NCI-H2227 treated with DMSO at 0.1 percent for 48 hours (cell line): ENCODE measurements around the gene RAMACL.
A peak's percentile ranks its signal among the peaks of the same experiment; 100 is the strongest.
"Not testable (repeated sequence)": the region's sequence is repeated elsewhere in the genome, so short reads cannot be mapped to it uniquely, and the experiment has no call there.

ENCODE experiments used
- DNase-seq: peaks from one replicate; lab custom pipeline; 2025; lab: John Stamatoyannopoulos, UW

Gene RAMACL

GRCh38 chr6:166586424-166587156 lies at the start of gene RAMACL:
Gene RAMACL (minus strand): TSS chr6:166586678. CDS start chr6:166586477, 201 bp downstream.
- DNase-seq, result no peak

DNA sequence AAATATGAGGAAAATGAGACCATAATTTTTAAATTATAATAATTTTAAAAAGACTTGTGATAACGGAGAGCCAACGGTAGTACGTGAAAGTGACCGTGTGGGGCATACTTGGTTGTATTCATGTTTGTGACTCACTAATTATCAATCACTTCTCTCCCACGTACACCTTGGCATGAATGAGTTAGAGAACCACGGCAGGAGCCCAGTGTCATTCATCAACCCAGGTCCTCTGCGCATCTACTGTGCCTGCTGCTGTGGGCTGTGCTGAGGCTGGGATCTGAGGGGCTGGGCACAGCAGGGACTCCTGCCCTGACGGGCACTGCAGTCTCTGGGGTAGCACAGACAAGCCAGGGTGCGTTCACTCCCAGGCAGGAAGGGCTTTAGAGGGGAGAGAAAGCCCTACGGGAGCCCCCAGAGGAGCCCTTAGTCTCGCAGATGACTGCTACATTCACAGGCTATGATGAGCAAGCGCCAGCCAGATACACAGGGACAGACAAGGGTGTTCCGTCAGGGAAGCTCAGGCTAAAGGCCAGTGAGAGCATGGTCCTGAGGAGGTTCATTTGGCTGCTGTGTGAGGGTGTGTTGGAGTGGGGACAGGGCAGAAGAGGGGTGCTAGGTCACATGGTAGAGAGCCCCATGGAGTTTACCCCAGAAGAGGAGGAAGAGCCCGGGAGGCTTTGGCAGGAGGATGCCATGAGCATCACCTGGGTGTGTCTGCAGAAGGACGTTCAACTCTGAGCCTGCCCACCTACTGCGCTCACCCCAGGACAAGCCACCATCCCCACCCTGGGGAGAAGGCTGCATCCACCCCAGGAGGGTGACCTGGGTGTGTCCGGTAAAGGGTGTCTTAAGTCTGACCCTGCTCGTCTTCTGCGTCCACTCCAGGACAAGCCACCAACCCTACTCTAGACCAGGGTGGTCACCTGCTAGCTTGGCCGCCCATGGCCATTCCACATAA lies 48.8 kb upstream of the RAMACL start:
- DNase-seq, result no peak

DNA sequence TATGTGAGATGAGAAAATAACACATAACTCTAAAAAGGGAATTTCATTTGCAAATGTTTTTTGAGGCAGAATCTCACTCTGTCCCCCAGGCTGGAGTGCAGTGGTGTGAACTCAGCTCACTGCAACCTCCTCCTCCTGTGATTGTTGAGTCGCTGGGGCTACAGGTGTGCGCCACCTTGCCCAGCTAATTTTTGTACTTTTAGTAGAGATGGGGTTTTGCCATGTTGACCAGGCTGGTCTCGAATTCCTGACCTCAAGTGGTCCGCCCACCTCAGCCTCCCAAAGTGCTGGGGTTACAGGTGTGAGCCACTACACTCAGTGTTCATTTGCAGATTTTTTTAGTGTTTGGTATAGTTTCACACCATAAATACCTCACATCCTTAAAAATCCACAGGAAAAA lies 48.1 kb upstream of the RAMACL start:
- DNase-seq, result not testable (repeated sequence)

- DNase-seq, result no peak
Measured at GRCh38 chr6:166633732-166634535, 47.5 kb upstream of the RAMACL start.

DNA sequence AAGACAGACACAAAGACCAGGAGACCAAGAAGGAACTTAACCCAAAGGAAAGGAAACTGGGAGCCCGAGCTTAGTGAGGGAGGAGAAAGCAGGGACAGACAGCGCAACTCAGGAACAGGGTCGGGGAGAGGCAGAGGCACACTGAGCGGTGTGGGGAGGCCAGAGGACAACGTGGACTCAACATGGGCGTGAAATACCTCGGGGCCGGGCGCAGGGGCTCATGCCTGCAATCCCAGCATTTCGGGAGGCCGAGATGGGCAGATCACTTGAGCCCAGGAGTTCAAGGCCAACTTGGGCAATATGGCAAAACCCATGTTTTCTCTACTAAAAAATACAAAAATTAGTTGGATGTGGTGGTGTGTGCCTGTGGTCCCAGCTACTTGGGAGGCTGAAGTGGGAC lies 46.3 kb upstream of the RAMACL start:
- no peak for DNase-seq

- no peak for DNase-seq
Measured at GRCh38 chr6:166630462-166630861, 44.0 kb upstream of the RAMACL start.

DNA sequence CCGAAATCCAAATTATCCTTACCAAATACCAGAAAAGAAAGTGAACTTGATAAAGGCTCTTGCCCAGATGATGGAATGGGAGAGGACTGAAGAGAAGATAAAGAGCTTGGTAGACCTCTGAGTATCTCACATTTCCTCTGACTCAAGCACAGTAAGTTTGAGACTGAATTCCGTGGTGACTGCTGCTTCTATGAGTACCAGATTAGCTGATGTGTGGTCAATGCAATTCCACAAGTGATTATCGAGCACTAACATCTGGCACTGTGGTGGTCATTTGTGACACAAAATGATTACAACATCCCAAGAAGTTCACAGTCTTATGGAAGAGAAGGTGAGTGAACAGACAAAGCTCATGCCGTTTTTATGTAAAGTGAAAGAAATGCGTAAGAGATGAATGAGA lies 43.1 kb upstream of the RAMACL start:
- no peak for DNase-seq

GRCh38 chr6:166627875-166628801 lies 41.7 kb upstream of the RAMACL start:
- DNase-seq, result peak; percentile 43

DNA sequence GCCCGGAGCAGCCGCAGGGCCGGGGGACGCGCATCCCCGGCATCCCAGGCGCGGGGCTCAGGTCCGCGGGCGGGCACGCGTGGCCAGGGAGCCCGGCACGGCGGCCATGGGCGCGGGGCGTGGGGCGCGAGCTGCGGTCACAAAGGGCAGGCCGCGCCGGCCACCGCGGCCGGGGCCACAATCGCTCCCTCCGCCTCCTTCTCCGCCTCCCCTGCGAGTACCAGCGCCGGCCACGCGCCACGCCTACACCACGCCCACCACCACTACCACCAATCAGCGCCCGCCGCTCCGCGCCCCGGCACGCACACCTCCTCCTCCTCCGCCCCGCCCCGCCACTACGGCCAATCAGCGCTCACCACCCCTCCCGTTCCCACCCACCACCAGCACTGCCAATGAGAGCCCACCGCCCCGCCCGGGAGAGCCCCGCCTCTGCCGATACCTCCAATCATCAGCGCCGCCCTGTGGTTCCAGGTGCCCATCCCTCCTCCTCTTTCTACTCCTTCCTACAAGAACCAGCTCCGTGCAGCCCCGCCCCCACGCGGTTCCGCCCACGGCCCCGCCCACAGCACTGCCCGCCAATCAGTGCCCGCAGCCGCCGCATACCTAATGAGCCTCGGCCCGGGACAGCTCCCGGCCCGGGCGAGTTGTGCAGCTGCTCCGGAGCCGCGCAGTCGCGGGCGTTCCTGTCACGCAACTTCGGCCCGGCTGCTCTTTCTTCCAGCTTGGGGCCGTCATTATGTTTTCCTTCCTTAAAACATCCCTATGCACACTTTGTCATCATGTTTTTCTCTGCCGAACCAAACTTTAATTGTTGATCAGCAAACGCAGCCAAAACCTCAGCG lies 40.8 kb upstream of the RAMACL start, which contains the start of gene RPS6KA2:
TSS of gene RPS6KA2 (minus strand) at position 219 of the 842 bp plus-strand sequence. CDS start 232 bp downstream, outside the sequence.
- peak; percentile 94 for DNase-seq

DNA sequence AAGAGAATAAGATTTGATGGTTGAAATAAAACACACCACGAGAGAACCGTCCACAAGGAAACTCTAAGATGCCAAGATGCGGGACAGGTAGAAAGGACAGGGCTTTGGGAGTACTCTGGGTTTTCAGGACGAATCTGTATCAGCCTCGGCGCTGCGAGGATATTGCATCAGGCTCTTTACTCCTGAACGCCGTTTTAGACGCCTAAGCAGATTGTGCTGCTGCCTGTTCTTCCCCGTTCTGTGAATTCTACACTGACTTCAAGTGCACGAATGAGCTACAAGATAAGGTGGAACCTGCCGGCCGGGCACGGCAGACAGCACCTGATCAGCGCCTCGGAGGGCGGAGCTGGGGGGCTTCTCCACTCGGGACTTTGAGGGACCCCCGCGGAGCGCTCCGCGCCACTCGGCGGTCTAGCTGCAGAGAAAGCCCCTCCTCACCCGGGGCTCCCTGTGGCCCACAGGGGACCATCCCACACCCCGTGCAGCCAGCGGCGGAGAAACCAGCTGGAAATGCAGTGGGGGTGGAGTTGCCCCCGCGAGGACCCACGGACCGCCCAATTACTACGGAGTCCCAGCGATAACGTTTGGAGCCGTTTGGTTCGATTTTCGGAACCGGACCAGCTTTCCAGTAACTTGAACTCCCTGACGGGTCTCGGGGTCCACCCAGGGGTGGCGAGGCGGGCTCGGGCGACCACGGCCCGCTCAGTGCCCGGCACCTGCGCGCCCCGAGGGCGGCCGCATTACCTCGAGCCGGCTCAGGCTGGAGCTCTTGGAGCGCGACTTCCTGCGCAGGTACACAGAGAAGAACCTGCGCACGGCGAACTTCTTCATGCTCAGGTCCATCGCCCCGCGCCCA lies 39.9 kb upstream of the RAMACL start:
- DNase-seq, result peak; percentile 9

- no peak for DNase-seq
Measured at GRCh38 chr6:166625356-166625755, 38.9 kb upstream of the RAMACL start.

GRCh38 chr6:166624275-166624674 lies 37.8 kb upstream of the RAMACL start:
- no peak for DNase-seq

GRCh38 chr6:166623318-166623717 lies 36.8 kb upstream of the RAMACL start:
- DNase-seq, result no peak

DNA sequence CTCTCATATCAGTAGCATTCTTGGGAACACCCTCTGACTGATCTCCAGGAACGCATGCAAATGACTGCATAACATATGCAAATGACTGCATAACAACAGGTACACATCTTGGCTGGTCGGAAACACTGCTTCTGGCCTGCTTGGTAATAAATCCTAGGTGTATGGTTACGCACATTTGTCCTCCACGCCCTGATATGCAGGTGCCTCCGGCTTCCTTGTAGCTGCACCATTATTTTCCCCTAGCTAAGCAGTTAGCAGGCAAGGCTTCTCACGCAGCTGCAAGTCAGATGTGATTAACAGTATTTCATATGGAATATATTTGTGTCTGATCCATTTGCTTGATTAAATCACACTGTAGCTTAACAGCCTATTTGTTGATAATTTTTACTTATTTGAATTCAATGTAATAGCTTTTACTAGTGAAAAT lies 34.6 kb upstream of the RAMACL start:
- DNase-seq, result no peak

GRCh38 chr6:166620478-166621113 lies 34.1 kb upstream of the RAMACL start:
- DNase-seq, result no peak

DNA sequence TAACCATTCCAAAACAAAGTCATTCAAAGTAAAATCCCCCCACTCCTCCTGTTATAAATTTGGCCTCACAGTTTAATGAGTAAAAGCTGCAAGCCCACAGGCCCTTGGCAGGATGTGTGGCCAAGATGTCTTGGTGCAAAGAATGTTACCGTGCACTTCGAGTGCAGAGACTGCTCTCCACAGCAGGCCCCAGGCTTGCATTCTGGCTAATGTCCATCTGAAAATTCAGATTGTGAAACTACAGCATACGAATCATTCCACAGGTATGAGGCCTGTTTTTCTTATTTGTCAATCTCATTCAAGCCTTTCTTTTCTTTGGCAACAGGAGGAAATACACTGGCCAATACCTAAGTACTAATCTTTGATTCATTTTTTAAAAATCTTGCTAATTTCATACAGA lies 33.4 kb upstream of the RAMACL start:
- DNase-seq, result no peak

GRCh38 chr6:166618866-166619761 lies 32.6 kb upstream of the RAMACL start:
- no peak for DNase-seq
